H1 (cell line): ENCODE data around the gene GANC.

Source experiments
- EZH2 ChIP-seq: fragments of 200-600 bp; sonication (generic); IDR thresholded peaks from 2 replicates; pipeline ENCODE4 v1.7.1; 2012; ENCODE audit warnings: low read depth, mild to moderate bottlenecking, moderate library complexity, low read length, inconsistent platforms; ENCODE audit not compliant: severe bottlenecking
- PHF8 ChIP-seq: fragments of 200-600 bp; sonication (generic); conservative IDR thresholded peaks from 2 replicates; pipeline ENCODE4 v1.7.1; 2012; ENCODE audit warnings: low read depth, mild to moderate bottlenecking, inconsistent platforms, low read length, moderate library complexity
- POLR2A ChIP-seq, 2 experiments: IDR thresholded peaks; 1 replicate in 1 of 2; 2 replicates in 1 of 2; pipeline ENCODE4 v1.6.1; 2011; ENCODE audit warnings: low read depth in 2 of 2, low read length in 2 of 2, mild to moderate bottlenecking in 2 of 2; ENCODE audit errors: control extremely low read depth in 1 of 2
- TF ChIP-seq, protein P1 (sequence below), 3 experiments: IDR thresholded peaks; 1 replicate in 2 of 3; 2 replicates in 1 of 3; pipeline versions ENCODE4 v1.5.1 to v1.6.1; 2011; ENCODE audit warnings: low read length in 3 of 3, mild to moderate bottlenecking in 3 of 3, inconsistent platforms in 2 of 3, low read depth in 1 of 3, moderate library complexity in 1 of 3; ENCODE audit not compliant: insufficient read depth in 1 of 3; ENCODE audit errors: control extremely low read depth in 1 of 3

DNA sequence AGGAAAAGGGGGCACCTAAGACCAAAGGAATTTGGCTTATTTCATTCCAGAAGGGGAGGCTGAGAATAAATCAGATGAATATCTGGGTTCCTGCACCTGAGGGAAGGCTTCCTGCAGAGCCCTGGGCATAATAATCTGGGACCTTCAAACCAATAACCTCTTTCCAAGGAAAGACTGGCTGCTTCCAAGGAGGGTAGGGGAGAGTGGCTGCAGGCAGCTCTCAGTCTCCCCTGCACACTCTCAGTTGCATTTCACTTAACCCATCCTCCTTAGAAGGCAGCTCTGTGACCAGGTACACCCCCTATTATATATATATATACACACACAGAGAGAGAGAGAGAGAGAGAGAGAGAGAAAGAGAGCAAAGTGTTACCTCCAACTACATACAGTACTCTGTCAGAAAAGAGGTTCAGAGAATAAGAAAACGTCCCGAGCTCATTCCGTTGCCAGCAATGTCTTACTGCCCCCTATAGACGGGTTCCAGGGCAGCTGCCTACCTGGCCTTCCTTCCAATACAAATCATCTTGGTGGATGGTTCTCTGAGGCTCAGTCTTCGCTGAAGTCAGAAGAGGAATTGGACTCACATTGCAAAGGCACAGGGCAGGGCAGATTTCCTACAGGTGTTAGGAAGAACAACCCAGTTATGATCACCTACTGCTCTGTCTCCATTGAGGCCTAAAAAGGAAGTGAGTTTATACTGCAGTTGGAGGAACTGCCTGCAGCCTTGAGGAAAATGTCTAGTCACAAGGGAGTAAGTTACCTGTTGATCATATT lies 112.4 kb downstream of the GANC start:
- no peak for TF ChIP-seq PHF8
- no peak for TF ChIP-seq EZH2
- no peak for TF ChIP-seq POLR2A (IDR thresholded peaks at IDR 0.05; ENCODE audit: control extremely low read depth in 1 of 2, low read depth in 2 of 2, low read length in 2 of 2)
- TF ChIP-seq, protein P1, sequence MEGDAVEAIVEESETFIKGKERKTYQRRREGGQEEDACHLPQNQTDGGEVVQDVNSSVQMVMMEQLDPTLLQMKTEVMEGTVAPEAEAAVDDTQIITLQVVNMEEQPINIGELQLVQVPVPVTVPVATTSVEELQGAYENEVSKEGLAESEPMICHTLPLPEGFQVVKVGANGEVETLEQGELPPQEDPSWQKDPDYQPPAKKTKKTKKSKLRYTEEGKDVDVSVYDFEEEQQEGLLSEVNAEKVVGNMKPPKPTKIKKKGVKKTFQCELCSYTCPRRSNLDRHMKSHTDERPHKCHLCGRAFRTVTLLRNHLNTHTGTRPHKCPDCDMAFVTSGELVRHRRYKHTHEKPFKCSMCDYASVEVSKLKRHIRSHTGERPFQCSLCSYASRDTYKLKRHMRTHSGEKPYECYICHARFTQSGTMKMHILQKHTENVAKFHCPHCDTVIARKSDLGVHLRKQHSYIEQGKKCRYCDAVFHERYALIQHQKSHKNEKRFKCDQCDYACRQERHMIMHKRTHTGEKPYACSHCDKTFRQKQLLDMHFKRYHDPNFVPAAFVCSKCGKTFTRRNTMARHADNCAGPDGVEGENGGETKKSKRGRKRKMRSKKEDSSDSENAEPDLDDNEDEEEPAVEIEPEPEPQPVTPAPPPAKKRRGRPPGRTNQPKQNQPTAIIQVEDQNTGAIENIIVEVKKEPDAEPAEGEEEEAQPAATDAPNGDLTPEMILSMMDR (IDR thresholded peaks at IDR 0.05; ENCODE audit: control extremely low read depth in 1 of 3, insufficient read depth in 1 of 3, low read depth in 1 of 3, low read length in 3 of 3): peak; percentile 75 to 95 (median 80)
